HepG2 (cell line): ENCODE measurements around the gene TJP1. TPM values are rescaled to one million over a fixed set of nuclear protein-coding genes. Genes with fewer than 3 reads are reported as not detected.

Experiments
- ARNTL ChIP-seq: sonication (generic); formaldehyde crosslinking; IDR thresholded peaks from 2 replicates; pipeline ENCODE4 v1.4.0; 2020; ENCODE audit warnings: mild to moderate bottlenecking, missing genetic modification reagents
- ATF3 ChIP-seq: sonication (generic); formaldehyde crosslinking; IDR thresholded peaks from 2 replicates; pipeline ENCODE4 v1.4.0; 2020; ENCODE audit warnings: missing genetic modification reagents
- CREBL2 ChIP-seq: sonication (generic); formaldehyde crosslinking; IDR thresholded peaks from 2 replicates; pipeline ENCODE4 v1.8.1; 2023; ENCODE audit warnings: missing genetic modification reagents, mild to moderate bottlenecking, borderline replicate concordance
- DMTF1 ChIP-seq: sonication (generic); formaldehyde crosslinking; IDR thresholded peaks from 2 replicates; pipeline ENCODE4 v1.4.0; 2020; ENCODE audit warnings: mild to moderate bottlenecking, missing genetic modification reagents
- FLYWCH1 ChIP-seq: sonication (generic); formaldehyde crosslinking; IDR thresholded peaks from 2 replicates; pipeline ENCODE4 v1.8.1; 2023; ENCODE audit warnings: mild to moderate bottlenecking, missing genetic modification reagents
- KDM5B ChIP-seq: sonication (generic); formaldehyde crosslinking; IDR thresholded peaks from 2 replicates; pipeline ENCODE4 v1.4.0; 2020; ENCODE audit warnings: missing genetic modification reagents, mild to moderate bottlenecking, borderline replicate concordance
- KLF13 ChIP-seq: sonication (generic); formaldehyde crosslinking; IDR thresholded peaks from 2 replicates; pipeline ENCODE4 v1.4.0; 2020; ENCODE audit warnings: mild to moderate bottlenecking, missing genetic modification reagents
- KMT2A ChIP-seq: sonication (generic); formaldehyde crosslinking; IDR thresholded peaks from 2 replicates; pipeline ENCODE4 v1.4.0; 2020; ENCODE audit warnings: missing genetic modification reagents
- MAZ ChIP-seq, 2 experiments: sonication (generic) in 1 of 2; formaldehyde crosslinking in 1 of 2; IDR thresholded peaks; 2 replicates each; pipeline versions ENCODE4 v1.5.0 to v1.6.1; 2012 to 2020; ENCODE audit warnings: low read depth in 2 of 2, mild to moderate bottlenecking in 2 of 2, borderline replicate concordance in 1 of 2, improper control_type of control experiment in 1 of 2, low read length in 1 of 2, missing genetic modification reagents in 1 of 2, moderate library complexity in 1 of 2
- MTERF4 ChIP-seq: sonication (generic); formaldehyde crosslinking; IDR thresholded peaks from 2 replicates; pipeline ENCODE4 v1.8.0; 2023; ENCODE audit warnings: mild to moderate bottlenecking, missing genetic modification reagents
- NFE2 ChIP-seq: sonication (generic); formaldehyde crosslinking; IDR thresholded peaks from 2 replicates; pipeline ENCODE4 v1.4.0; 2020; ENCODE audit warnings: missing genetic modification reagents
- RBFOX2 ChIP-seq: fragments of 200-400 bp; formaldehyde crosslinking; IDR thresholded peaks from 2 replicates; pipeline ENCODE4 v1.6.1; 2017; ENCODE audit warnings: low read depth, mild to moderate bottlenecking, low read length
- TAF15 ChIP-seq: fragments of 200-400 bp; formaldehyde crosslinking; IDR thresholded peaks from one replicate; pipeline ENCODE4 v1.6.1; 2018; ENCODE audit warnings: mild to moderate bottlenecking, low read depth, low read length; ENCODE audit not compliant: poor library complexity, severe bottlenecking
- TMF1 ChIP-seq: sonication (generic); formaldehyde crosslinking; IDR thresholded peaks from 2 replicates; pipeline ENCODE4 v1.8.1; 2022; ENCODE audit warnings: low read depth, missing genetic modification reagents
- ZBTB33 ChIP-seq: sonication (generic); formaldehyde crosslinking; IDR thresholded peaks from 2 replicates; pipeline ENCODE4 v1.4.0; 2020; ENCODE audit warnings: missing genetic modification reagents
- ZFP36L1 ChIP-seq: sonication (generic); formaldehyde crosslinking; IDR thresholded peaks from 2 replicates; pipeline ENCODE4 v1.8.0; 2022; ENCODE audit warnings: mild to moderate bottlenecking, missing genetic modification reagents, moderate library complexity
- ZKSCAN8 ChIP-seq: IDR thresholded peaks from 2 replicates; pipeline ENCODE4 v1.6.1; 2016; ENCODE audit warnings: borderline replicate concordance, missing genetic modification reagents, missing compliant biosample characterization
- ZNF138 ChIP-seq: sonication (generic); formaldehyde crosslinking; IDR thresholded peaks from 2 replicates; pipeline ENCODE4 v1.5.0; 2020; ENCODE audit warnings: mild to moderate bottlenecking, low read depth, missing genetic modification reagents
- ZNF501 ChIP-seq: sonication (generic); formaldehyde crosslinking; IDR thresholded peaks from 2 replicates; pipeline ENCODE4 v1.5.1; 2020; ENCODE audit warnings: mild to moderate bottlenecking, moderate library complexity, missing genetic modification reagents
- ZNF776 ChIP-seq: sonication (generic); formaldehyde crosslinking; IDR thresholded peaks from 2 replicates; pipeline ENCODE4 v1.4.0; 2020; ENCODE audit warnings: mild to moderate bottlenecking, missing genetic modification reagents
- ZXDC ChIP-seq: sonication (generic); formaldehyde crosslinking; IDR thresholded peaks from 2 replicates; pipeline ENCODE4 v1.5.0; 2020; ENCODE audit warnings: mild to moderate bottlenecking, missing genetic modification reagents
- polyA plus RNA-seq, 8 experiments: library from polyadenylated mRNA; depleted of rRNA in 3 of 8; stranded (reverse) in 7 of 8; unstranded in 1 of 8; fragments of >200 nt; fragmentation: Illumina TruSeq in 4 of 8; extraction: Trizol in 4 of 8; gene quantifications; 2 replicates each; pipeline versions ENCODE4 v1.2.1 to v1.2.3, GENCODE V29; 2011 to 2016; ENCODE audit warnings: low read depth in 4 of 8, missing spikeins in 1 of 8, mixed read lengths in 1 of 8; ENCODE audit not compliant: insufficient read depth in 1 of 8
- total RNA-seq, 5 experiments: library from RNA; depleted of rRNA; stranded (reverse); fragments of >200 nt; fragmentation: Illumina TruSeq; extraction: Trizol; gene quantifications; 2 replicates each; pipeline ENCODE4 v1.2.3, GENCODE V29; 2016; ENCODE audit warnings: low read depth in 1 of 5

Gene TJP1
- total and polyA plus RNA-seq, 2 of the 13 experiments (the other 11 are each of a cell fraction or from before 2014, with no cell fraction given) = 25.9 to 27.1 TPM

- TF ChIP-seq DMTF1 (CRISPR knock-in tag) (no peak), KLF13 (CRISPR knock-in tag) (no peak), MAZ (IDR thresholded peaks at IDR 0.05; ENCODE audit: borderline replicate concordance, low read depth, low read length) (no peak), MAZ (CRISPR knock-in tag; IDR thresholded peaks at IDR 0.05; ENCODE audit: low read depth) (peak; percentile 60; the same call in 1 of the 2 replicates), TAF15 (no peak), ZNF501 (no peak), ZNF138 (no peak), ZXDC (CRISPR knock-in tag) (no peak), TMF1 (CRISPR knock-in tag) (peak; percentile 45; the same call in 1 of the 2 replicates), ZBTB33 (CRISPR knock-in tag) (no peak), KDM5B (CRISPR knock-in tag) (no peak), FLYWCH1 (CRISPR knock-in tag) (no peak), ARNTL (CRISPR knock-in tag) (0 out of 2 replicates have a peak, but pooled peaks have one; percentile 29), KMT2A (CRISPR knock-in tag) (0 out of 2 replicates have a peak, but pooled peaks have one; percentile 12), RBFOX2 (peak; percentile 85), MTERF4 (CRISPR knock-in tag) (no peak), ZNF776 (CRISPR knock-in tag) (no peak), ZFP36L1 (CRISPR knock-in tag) (no peak), ATF3 (CRISPR knock-in tag) (no peak), CREBL2 (no peak), NFE2 (no peak), ZKSCAN8 (no peak)
Observed at GRCh38 chr15:29822100-29822683, at the start of gene TJP1 (continued).
